Gastroesophageal sphincter (tissue), 4 donors: ENCODE results near the gene ENKD1. TPM values are rescaled to one million over a fixed set of nuclear protein-coding genes. Genes with fewer than 3 reads are reported as not detected.
A peak's percentile ranks its signal among the peaks of the same experiment; 100 is the strongest.

Experiments
- ATAC-seq: fragments of 150-250 bp; one replicate; pipeline ENCODE4 v1.9.1; 2016; ENCODE audit warnings: mild to moderate bottlenecking, moderate library complexity
- H3K27ac ChIP-seq, 4 donors: fragments of 200-600 bp; sonication (generic) in 3 of 4; 1 replicate in 3 of 4; 2 replicates in 1 of 4; pipeline ENCODE4 v1.5.1; 2016 to 2019
- H3K27me3 ChIP-seq: fragments of 200-600 bp; sonication (generic); one replicate; pipeline ENCODE4 v1.5.1; 2019
- H3K36me3 ChIP-seq, 2 donors: fragments of 200-600 bp; sonication (generic); one replicate each; pipeline ENCODE4 v1.5.1; 2019; ENCODE audit warnings: control low read depth in 1 of 2
- H3K4me1 ChIP-seq, 3 donors: fragments of 200-600 bp; sonication (generic); 1 replicate in 2 of 3; 2 replicates in 1 of 3; pipeline ENCODE4 v1.5.1; 2016 to 2019; ENCODE audit warnings: control low read depth in 2 of 3
- H3K4me3 ChIP-seq, 2 donors: fragments of 200-600 bp; sonication (generic); one replicate each; pipeline ENCODE4 v1.5.1; 2019; ENCODE audit warnings: mild to moderate bottlenecking in 1 of 2, moderate library complexity in 1 of 2
- H3K9me3 ChIP-seq, 3 donors: fragments of 200-600 bp; sonication (generic); one replicate each; pipeline ENCODE4 v1.5.1; 2017 to 2019; ENCODE audit warnings: control low read depth in 2 of 3
- CTCF ChIP-seq, 4 experiments: fragments of 200-600 bp in 2 of 4; fragments of 450-650 bp in 2 of 4; sonication (generic) in 1 of 4; IDR thresholded peaks; one replicate each; pipeline ENCODE4 v1.5.1; 2017 to 2019; ENCODE audit warnings: antibody characterized with exemption in 4 of 4, mild to moderate bottlenecking in 2 of 4, moderate library complexity in 2 of 4
- EP300 ChIP-seq: sonication (generic); formaldehyde crosslinking; IDR thresholded peaks from one replicate; pipeline ENCODE4 v1.6.1; 2017; ENCODE audit warnings: antibody characterized with exemption, mild to moderate bottlenecking
- POLR2A ChIP-seq, 2 donors: fragments of 450-650 bp; IDR thresholded peaks; one replicate each; pipeline ENCODE4 v1.6.1; 2017; ENCODE audit warnings: antibody characterized with exemption in 2 of 2, mild to moderate bottlenecking in 2 of 2, moderate library complexity in 1 of 2
- POLR2AphosphoS5 ChIP-seq: sonication (generic); formaldehyde crosslinking; IDR thresholded peaks from one replicate; pipeline ENCODE4 v1.6.1; 2017; ENCODE audit warnings: antibody characterized with exemption
- WGBS, 2 donors: methylation state at CpG; one replicate each; pipeline ENCODE4 v1.1.5; 2018; ENCODE audit warnings: low coverage in 1 of 2; 5-methylcytosine and 5-hydroxymethylcytosine counted together
- total RNA-seq, 4 donors: library from RNA; depleted of rRNA; stranded (reverse); fragments of >200 nt; gene quantifications; one replicate each; pipeline ENCODE4 v1.1.0, GENCODE V29; 2016

Gene ENKD1
- total RNA-seq, 4 donors from 2014 or later, result 23.0 to 33.2 (median 28.9) TPM

GRCh38 chr16:67655363-67655762 lies 11.2 kb downstream of the ENKD1 start:
- ATAC-seq, result no peak
- H3K27me3 ChIP-seq, result peaks cover 54% of the 10 kb centered on the region
- peaks cover 5 to 35% (median 17%) of the 10 kb centered on the region in 3 donors for H3K4me1 ChIP-seq
- H3K36me3 ChIP-seq, result peaks cover 0 to 24% of the 10 kb centered on the region in 2 donors
- H3K9me3 ChIP-seq, result no peaks in the 10 kb centered on the region
- WGBS, 2 donors, result 60 to 67% methylated on average over 3 of the region's 4 CpGs
- H3K4me3 ChIP-seq, result no peak overlapping the region
- TF ChIP-seq EP300 (no peak), POLR2A (IDR thresholded peaks at IDR 0.05) (no peak), POLR2AphosphoS5 (no peak), CTCF (IDR thresholded peaks at IDR 0.05) (no peak)
- no peak overlapping the region for H3K27ac ChIP-seq

GRCh38 chr16:67654403-67654911 lies 12.1 kb downstream of the ENKD1 start:
- WGBS, 2 donors, result 29 to 63% methylated on average over 4 to 6 of the region's 30 CpGs
- H3K27ac ChIP-seq, result no peak overlapping the region
- H3K27me3 ChIP-seq, result peaks cover 63% of the 10 kb centered on the region
- TF ChIP-seq EP300, result no peak
- no peak for TF ChIP-seq CTCF (IDR thresholded peaks at IDR 0.05)
- TF ChIP-seq POLR2AphosphoS5, result no peak
- TF ChIP-seq POLR2A (IDR thresholded peaks at IDR 0.05), result no peak
- peaks cover 5 to 35% (median 16%) of the 10 kb centered on the region in 3 donors for H3K4me1 ChIP-seq
- H3K36me3 ChIP-seq, result peaks cover 0 to 24% of the 10 kb centered on the region in 2 donors
- H3K9me3 ChIP-seq, result no peaks in the 10 kb centered on the region
- ATAC-seq, result no peak
- no peak overlapping the region for H3K4me3 ChIP-seq

GRCh38 chr16:67653789-67654402 lies 12.7 kb downstream of the ENKD1 start:
- ATAC-seq, result peak; percentile 22
- H3K4me3 ChIP-seq, result peak overlapping the region in 1 of 2 donors; percentile 48
- H3K36me3 ChIP-seq, result peaks cover 0 to 24% of the 10 kb centered on the region in 2 donors
- WGBS, 2 donors, result 62% methylated on average over 6 of the region's 25 CpGs; no CpG with 5 or more reads in 1 of the 2 donors
- no peak for TF ChIP-seq POLR2A (IDR thresholded peaks at IDR 0.05)
- TF ChIP-seq CTCF (IDR thresholded peaks at IDR 0.05), result no peak
- no peak for TF ChIP-seq POLR2AphosphoS5
- TF ChIP-seq EP300, result no peak
- H3K4me1 ChIP-seq, result peaks cover 5 to 35% (median 10%) of the 10 kb centered on the region in 3 donors
- no peak overlapping the region for H3K27ac ChIP-seq
- H3K9me3 ChIP-seq, result no peaks in the 10 kb centered on the region
- H3K27me3 ChIP-seq, result peaks cover 68% of the 10 kb centered on the region

- no peak for TF ChIP-seq POLR2AphosphoS5
- peak in 2 of 4 experiments; percentile 16 to 21 for TF ChIP-seq CTCF (IDR thresholded peaks at IDR 0.05)
- no peak overlapping the region for H3K27ac ChIP-seq
- H3K4me1 ChIP-seq, result peaks cover 5 to 35% (median 8%) of the 10 kb centered on the region in 3 donors
- H3K36me3 ChIP-seq, result peaks cover 0 to 17% of the 10 kb centered on the region in 2 donors
- peak overlapping the region in 1 of 2 donors; percentile 48 for H3K4me3 ChIP-seq
- WGBS, 2 donors, result no CpG with 5 or more reads among the region's 68 CpGs
- peaks cover 75% of the 10 kb centered on the region for H3K27me3 ChIP-seq
- ATAC-seq, result no peak
- H3K9me3 ChIP-seq, result no peaks in the 10 kb centered on the region
Measured at GRCh38 chr16:67653128-67653788, 13.3 kb downstream of the ENKD1 start.
